ENCODE measurements around the gene STK24.

The STK24 gene

GRCh38 chr13:98549006-98549727, 27.7 kb downstream of the STK24 start:
- H3K27ac ChIP-seq = no peak overlapping the region
- TF ChIP-seq CTCF (conservative IDR thresholded peaks at IDR 0.05) = no peak
- no peak for TF ChIP-seq ZFX (IDR thresholded peaks at IDR 0.05)

GRCh38 chr13:98548230-98548629, 28.7 kb downstream of the STK24 start:
- no peak overlapping the region for H3K27ac ChIP-seq
- TF ChIP-seq ZFX (IDR thresholded peaks at IDR 0.05) (no peak), CTCF (conservative IDR thresholded peaks at IDR 0.05) (no peak)

- no peak overlapping the region for H3K27ac ChIP-seq
Measured at GRCh38 chr13:98547455-98547854, 29.5 kb downstream of the STK24 start.

GRCh38 chr13:98546402-98546801, 30.5 kb downstream of the STK24 start:
- TF ChIP-seq CTCF (conservative IDR thresholded peaks at IDR 0.05) (no peak), ZFX (IDR thresholded peaks at IDR 0.05) (no peak)
- H3K27ac ChIP-seq = no peak overlapping the region

More at GRCh38 chr13:98547455-98547854, 29.5 kb downstream of the STK24 start:
- no peak for TF ChIP-seq CTCF (conservative IDR thresholded peaks at IDR 0.05)
- no peak for TF ChIP-seq ZFX (IDR thresholded peaks at IDR 0.05)

GRCh38 chr13:98544104-98544710, 32.7 kb downstream of the STK24 start:
- no peak overlapping the region for H3K27ac ChIP-seq
- TF ChIP-seq ZFX (IDR thresholded peaks at IDR 0.05) (no peak), CTCF (conservative IDR thresholded peaks at IDR 0.05) (no peak)

GRCh38 chr13:98543378-98544103, 33.4 kb downstream of the STK24 start:
- TF ChIP-seq CTCF (conservative IDR thresholded peaks at IDR 0.05) = no peak
- no peak for TF ChIP-seq ZFX (IDR thresholded peaks at IDR 0.05)
- H3K27ac ChIP-seq = no peak overlapping the region
